Measurements from ENCODE around the gene PHF12.

GRCh38 chr17:28908640-28909167 is 42.6 kb downstream of the PHF12 start:
- TF ChIP-seq CTCF (IDR thresholded peaks at IDR 0.05) (no peak), POLR2AphosphoS5 (IDR thresholded peaks at IDR 0.05; ENCODE audit: insufficient read depth in 1 of 2, low read depth in 1 of 2) (peak in 1 of 2 donors; percentile 48), POLR2A (IDR thresholded peaks at IDR 0.05) (no peak)
